ENCODE data around the gene C1orf87. TPM values are rescaled to one million over a fixed set of nuclear protein-coding genes. Genes with fewer than 3 reads are reported as not detected.

C1orf87 gene
- total RNA-seq, 1 experiment from 2014 or later, result not detected

GRCh38 chr1:59967141-59967697 is 106.4 kb downstream of the C1orf87 start:
- RAD21 ChIA-PET (ENCODE audit: low non-redundant PET in 1 of 2, low total read pairs in 2 of 2, uncharacterized antibody in 2 of 2, unreplicated experiment in 2 of 2), result no interaction called here
- Histone ChIP-seq H3K36me3 (ENCODE audit: control insufficient read depth in 1 of 2, insufficient read depth in 2 of 2, low read length in 2 of 2) (no peaks in the 10 kb centered on the region), H3K9me3 (ENCODE audit: control insufficient read depth in 1 of 2, insufficient read depth in 1 of 2, low read depth in 1 of 2, low read length in 2 of 2) (no peaks in the 10 kb centered on the region), H3K9ac (ENCODE audit: low read length) (no peak overlapping the region), H3K4me2 (ENCODE audit: low read length) (no peak overlapping the region), H3K27ac (ENCODE audit: low read depth, low read length) (no peak overlapping the region), H3K79me2 (ENCODE audit: insufficient read depth, low read length) (no peaks in the 10 kb centered on the region), H4K20me1 (ENCODE audit: insufficient read depth) (no peaks in the 10 kb centered on the region), H3K9me2 (ENCODE audit: insufficient read depth) (no peaks in the 10 kb centered on the region), H3K4me1 (ENCODE audit: control insufficient read depth in 1 of 2, insufficient read depth in 2 of 2, low read length in 2 of 2) (peaks cover 0 to 4% of the 10 kb centered on the region in 2 experiments; a peak in 2 of 4 replicates), H3K27me3 (ENCODE audit: insufficient read depth, low read length) (no peaks in the 10 kb centered on the region), H3K4me3 (replicated peaks in 1 of 2; ENCODE audit: low read depth in 1 of 2, low read length in 2 of 2) (no peak overlapping the region), H2AFZ (ENCODE audit: low read depth, low read length, poor library complexity, severe bottlenecking) (no peak overlapping the region)
- POLR2A ChIA-PET, result no interaction called here
- ATAC-seq, result no peak
- CTCF ChIA-PET, result interaction anchor here (1.6 to 2.4 kb wide), 2 partner anchors 9 to 21 kb away, joined by 5 to 9 read pairs; no protein-coding TSS in a partner anchor
- TF ChIP-seq EZH2phosphoT487 (IDR thresholded peaks at IDR 0.05; ENCODE audit: borderline replicate concordance) (no peak), REST (IDR thresholded peaks at IDR 0.05; ENCODE audit: low read depth) (no peak), SIN3A (IDR thresholded peaks at IDR 0.05; ENCODE audit: low read depth) (no peak), EZH2 (IDR thresholded peaks at IDR 0.05) (no peak), TCF7L2 (IDR thresholded peaks at IDR 0.05; ENCODE audit: borderline replicate concordance, extremely low read depth, insufficient read depth, insufficient read length) (no peak), SP1 (IDR thresholded peaks at IDR 0.05; ENCODE audit: low read depth) (no peak), ZBTB33 (IDR thresholded peaks at IDR 0.05; ENCODE audit: extremely low read depth, insufficient replicate concordance, low read length) (no peak), FOSL1 (IDR thresholded peaks at IDR 0.05; ENCODE audit: low read depth) (no peak), MAX (IDR thresholded peaks at IDR 0.05) (no peak)
- DNase-seq (ENCODE audit: low read depth, low spot score), result no peak
- BruUV-seq (replicated peaks), result no TSS peak
- intact Hi-C loops (cut with micrococcal nuclease), result no loop called here
